Natural killer cell (primary cell): ENCODE results near the gene MRPL47. TPM values are rescaled to one million over a fixed set of nuclear protein-coding genes. Genes with fewer than 3 reads are reported as not detected.
"Not testable (repeated sequence)": the region's sequence is repeated elsewhere in the genome, so short reads cannot be mapped to it uniquely, and the experiment has no call there.

ENCODE experiments used
- ATAC-seq, 3 donors: fragments of 150-1000 bp in 2 of 3; fragments of 200-7000 bp in 1 of 3; cut with Tn5 transposase; 1 replicate in 1 of 3; 2 replicates in 2 of 3; pipeline ENCODE4 v1.10.0; 2021; ENCODE audit warnings: mild to moderate bottlenecking in 2 of 3, moderate library complexity in 2 of 3
- DNase-seq, 2 donors: peaks; one replicate each; pipeline versions ENCODE4 v3.0.0 to v3.0.0-alpha.2; 2013 to 2021; ENCODE audit warnings: mixed read lengths in 1 of 2
- H3K27ac ChIP-seq: one replicate; pipeline ENCODE4 v1.5.1; 2013; ENCODE audit warnings: mild to moderate bottlenecking, low read length
- H3K27me3 ChIP-seq: one replicate; pipeline ENCODE4 v1.6.1; 2013; ENCODE audit warnings: low read length; ENCODE audit not compliant: control insufficient read depth, insufficient read depth
- H3K36me3 ChIP-seq: one replicate; pipeline ENCODE4 v1.6.1; 2013; ENCODE audit warnings: low read length; ENCODE audit not compliant: control insufficient read depth, insufficient read depth
- H3K4me1 ChIP-seq: one replicate; pipeline ENCODE4 v1.6.1; 2013; ENCODE audit warnings: low read length; ENCODE audit not compliant: control insufficient read depth, insufficient read depth
- H3K4me3 ChIP-seq: one replicate; pipeline ENCODE4 v1.5.1; 2013; ENCODE audit warnings: low read length
- H3K9me3 ChIP-seq: one replicate; pipeline ENCODE4 v1.6.1; 2013; ENCODE audit warnings: low read length; ENCODE audit not compliant: control insufficient read depth, insufficient read depth
- H3K27ac Mint-ChIP-seq, 2 donors: one replicate each; pipeline ENCODE4 v1.8.0; 2022; ENCODE audit warnings: mild to moderate bottlenecking in 2 of 2, mixed read lengths in 2 of 2, moderate library complexity in 1 of 2
- H3K27me3 Mint-ChIP-seq, 2 donors: one replicate each; pipeline ENCODE4 v1.8.0; 2022; ENCODE audit warnings: low read depth in 2 of 2, mixed read lengths in 2 of 2
- H3K36me3 Mint-ChIP-seq: one replicate; pipeline ENCODE4 v1.8.0; 2022; ENCODE audit warnings: mixed read lengths
- H3K4me1 Mint-ChIP-seq, 2 donors: one replicate each; pipeline ENCODE4 v1.8.0; 2022; ENCODE audit warnings: mixed read lengths in 2 of 2
- H3K4me3 Mint-ChIP-seq: one replicate; pipeline ENCODE4 v1.8.0; 2022; ENCODE audit warnings: mild to moderate bottlenecking, moderate library complexity, mixed read lengths
- H3K9me3 Mint-ChIP-seq, 2 donors: one replicate each; pipeline ENCODE4 v1.8.0; 2022; ENCODE audit warnings: mixed read lengths in 2 of 2
- WGBS: methylation state at CpG from one replicate; pipeline ENCODE4 v1.1.7; 2013; ENCODE audit warnings: missing lambda C conversion rate; ENCODE audit not compliant: insufficient coverage; 5-methylcytosine and 5-hydroxymethylcytosine counted together
- intact Hi-C: fragments of 100-400 bp; cut with micrococcal nuclease; formaldehyde crosslinking; loops from one replicate; pipeline ENCODE4 v1.14.2; 2022
- total RNA-seq, 4 donors: library from RNA; stranded (reverse); fragments of 120-200 nt in 1 of 4; gene quantifications; one replicate each; pipeline versions ENCODE4 v1.2.3 to v1.2.4, GENCODE V29; 2013 to 2022
- TF ChIP-seq, protein P1 (sequence below): fragments of 200-600 bp; IDR thresholded peaks from one replicate; pipeline ENCODE4 v1.8.0; 2022; ENCODE audit warnings: antibody characterized with exemption

Gene MRPL47
- total RNA-seq, 3 donors from 2014 or later (not counting 1 experiment from before 2014, with no cell fraction given): 23.2 to 30.8 (median 25.5) TPM

DNA sequence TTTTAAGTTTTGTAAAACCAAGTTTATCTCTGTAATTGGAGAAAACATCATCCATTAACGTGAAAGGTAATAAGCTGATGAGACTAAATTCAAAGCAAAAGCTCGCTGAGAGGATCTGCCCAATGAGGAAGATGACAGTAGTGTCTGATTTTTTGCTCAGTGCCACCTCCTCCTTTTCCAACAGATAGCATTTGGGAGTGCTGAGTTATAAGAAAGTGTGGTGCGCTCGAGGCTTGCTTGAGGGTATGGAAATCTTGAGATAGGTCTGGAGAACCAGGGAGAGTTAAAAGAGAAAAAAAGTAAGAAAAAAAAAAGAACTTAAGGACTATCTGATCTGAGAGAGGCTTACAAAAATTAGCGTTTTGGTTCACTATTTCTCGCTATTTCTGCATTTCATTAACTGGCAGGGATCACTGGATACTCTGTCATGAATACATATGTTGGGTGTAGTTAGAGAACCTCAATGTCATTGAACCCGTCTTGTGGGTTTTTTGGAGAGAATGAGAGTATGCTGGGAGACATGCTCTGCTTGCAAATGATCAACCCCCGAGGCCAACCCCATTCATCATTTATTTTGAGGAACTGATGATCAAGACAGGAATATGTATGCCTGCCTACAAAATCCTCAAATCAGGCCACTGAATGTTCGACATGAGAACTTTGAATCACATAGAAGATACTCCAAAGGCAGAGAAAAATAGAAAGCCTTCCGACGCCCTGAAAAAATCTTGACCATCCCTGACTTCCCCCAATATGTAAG, 47.4 kb upstream of the MRPL47 start:
- peak overlapping the region in 1 of 2 donors; percentile 17 for H3K27ac Mint-ChIP-seq
- intact Hi-C loops: no loop called here
- H3K4me1 ChIP-seq: peaks cover 16% of the 10 kb centered on the region
- H3K9me3 ChIP-seq: no peaks in the 10 kb centered on the region
- H3K4me3 Mint-ChIP-seq: peak overlapping the region; percentile 86
- H3K36me3 ChIP-seq: no peaks in the 10 kb centered on the region
- no peak overlapping the region for H3K27ac ChIP-seq
- DNase-seq: no peak
- ATAC-seq: no peak
- peaks cover 17 to 28% of the 10 kb centered on the region in 2 donors for H3K4me1 Mint-ChIP-seq
- H3K4me3 ChIP-seq: no peak overlapping the region
- TF ChIP-seq, protein P1, sequence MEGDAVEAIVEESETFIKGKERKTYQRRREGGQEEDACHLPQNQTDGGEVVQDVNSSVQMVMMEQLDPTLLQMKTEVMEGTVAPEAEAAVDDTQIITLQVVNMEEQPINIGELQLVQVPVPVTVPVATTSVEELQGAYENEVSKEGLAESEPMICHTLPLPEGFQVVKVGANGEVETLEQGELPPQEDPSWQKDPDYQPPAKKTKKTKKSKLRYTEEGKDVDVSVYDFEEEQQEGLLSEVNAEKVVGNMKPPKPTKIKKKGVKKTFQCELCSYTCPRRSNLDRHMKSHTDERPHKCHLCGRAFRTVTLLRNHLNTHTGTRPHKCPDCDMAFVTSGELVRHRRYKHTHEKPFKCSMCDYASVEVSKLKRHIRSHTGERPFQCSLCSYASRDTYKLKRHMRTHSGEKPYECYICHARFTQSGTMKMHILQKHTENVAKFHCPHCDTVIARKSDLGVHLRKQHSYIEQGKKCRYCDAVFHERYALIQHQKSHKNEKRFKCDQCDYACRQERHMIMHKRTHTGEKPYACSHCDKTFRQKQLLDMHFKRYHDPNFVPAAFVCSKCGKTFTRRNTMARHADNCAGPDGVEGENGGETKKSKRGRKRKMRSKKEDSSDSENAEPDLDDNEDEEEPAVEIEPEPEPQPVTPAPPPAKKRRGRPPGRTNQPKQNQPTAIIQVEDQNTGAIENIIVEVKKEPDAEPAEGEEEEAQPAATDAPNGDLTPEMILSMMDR: no peak
- no peaks in the 10 kb centered on the region for H3K27me3 ChIP-seq
- H3K36me3 Mint-ChIP-seq: no peaks in the 10 kb centered on the region
- 50% methylated on average over 10 of the region's 11 CpGs for WGBS
- peaks cover 0 to 11% of the 10 kb centered on the region in 2 donors for H3K27me3 Mint-ChIP-seq
- H3K9me3 Mint-ChIP-seq: no peaks in the 10 kb centered on the region

DNA sequence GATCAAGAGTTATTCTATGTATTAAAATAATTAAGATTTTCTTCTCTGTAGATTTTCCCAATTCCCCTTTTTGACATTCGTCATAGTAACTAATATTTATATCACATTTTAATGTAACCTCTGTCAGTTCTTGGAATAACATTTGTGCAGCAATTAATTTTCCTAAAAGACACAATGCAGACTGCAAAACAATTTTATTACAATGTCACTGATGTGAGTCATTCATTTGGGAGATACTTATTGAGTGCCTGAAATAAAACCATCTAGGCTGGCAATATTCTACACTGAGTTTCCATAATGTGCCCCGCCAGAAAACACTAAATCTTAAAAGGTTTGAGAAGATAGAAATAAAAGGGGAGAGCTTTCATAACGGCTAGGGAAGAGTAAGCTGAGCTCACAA, 41.7 kb upstream of the MRPL47 start:
- Histone ChIP-seq H3K27ac (no peak overlapping the region), H3K4me3 (no peak overlapping the region), H3K9me3 (no peaks in the 10 kb centered on the region), H3K27me3 (no peaks in the 10 kb centered on the region), H3K36me3 (no peaks in the 10 kb centered on the region), H3K4me1 (no peaks in the 10 kb centered on the region)
- Mint-ChIP-seq H3K4me3 (no peak overlapping the region), H3K27ac (no peak overlapping the region), H3K36me3 (no peaks in the 10 kb centered on the region), H3K9me3 (no peaks in the 10 kb centered on the region), H3K27me3 (peaks cover 0 to 3% of the 10 kb centered on the region in 2 donors), H3K4me1 (no peaks in the 10 kb centered on the region)
- 87% methylated on average over 3 of the region's 3 CpGs for WGBS
- intact Hi-C loops: no loop called here
- TF ChIP-seq, protein P1: no peak
- ATAC-seq: no peak
- no peak for DNase-seq

DNA sequence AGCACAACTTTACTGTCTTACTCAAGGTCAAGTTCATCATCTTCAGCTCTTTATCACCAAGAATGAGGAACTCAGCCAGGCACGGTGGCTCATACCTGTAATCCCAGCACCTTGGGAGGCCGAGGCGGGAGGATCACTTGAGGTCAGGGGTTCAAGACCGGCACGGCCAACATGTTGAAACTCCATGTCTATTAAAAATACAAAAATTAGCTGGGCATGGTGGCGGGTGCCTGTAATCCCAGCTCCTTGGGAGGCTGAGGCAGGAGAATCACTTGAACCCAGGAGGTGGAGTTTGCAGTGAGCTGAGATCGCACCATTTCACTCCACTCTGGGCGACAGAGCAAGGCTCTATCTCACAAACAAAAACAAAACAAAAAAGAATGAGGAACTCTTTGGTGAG, 39.4 kb upstream of the MRPL47 start:
- H3K9me3 Mint-ChIP-seq, H3K4me3 ChIP-seq, ATAC-seq, H3K27me3 ChIP-seq, intact Hi-C loops, H3K36me3 Mint-ChIP-seq, H3K4me1 ChIP-seq, H3K9me3 ChIP-seq, DNase-seq, H3K27ac ChIP-seq, H3K36me3 ChIP-seq, H3K4me3 Mint-ChIP-seq, H3K4me1 Mint-ChIP-seq, H3K27ac Mint-ChIP-seq, H3K27me3 Mint-ChIP-seq: not testable (repeated sequence)
- WGBS: 95% methylated on average over 6 of the region's 8 CpGs

DNA sequence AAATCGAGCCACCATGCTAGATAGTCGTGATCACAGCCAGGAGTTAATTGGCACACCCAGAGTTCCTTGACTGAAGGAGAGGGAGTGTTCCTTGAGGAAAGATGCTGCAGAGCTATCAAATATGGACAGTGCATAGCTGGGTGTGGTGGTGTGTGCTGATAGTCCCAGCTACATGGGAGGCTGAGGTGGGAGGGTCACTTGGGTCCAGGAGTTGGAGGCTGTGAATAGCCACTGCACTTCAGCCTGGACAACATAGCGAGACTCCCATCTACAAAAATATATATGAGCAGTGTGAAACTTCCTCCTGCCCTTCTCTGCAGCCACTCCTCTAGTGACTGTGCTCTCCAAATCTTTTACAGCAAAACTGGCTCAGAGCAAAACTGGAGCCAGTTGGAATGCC, 38.4 kb upstream of the MRPL47 start:
- H3K9me3 ChIP-seq: no peaks in the 10 kb centered on the region
- Mint-ChIP-seq H3K36me3 (no peaks in the 10 kb centered on the region), H3K9me3 (no peaks in the 10 kb centered on the region), H3K27me3 (no peaks in the 10 kb centered on the region), H3K4me1 (no peaks in the 10 kb centered on the region), H3K4me3 (no peak overlapping the region), H3K27ac (no peak overlapping the region)
- H3K27ac ChIP-seq: no peak overlapping the region
- WGBS: 97% methylated on average over 3 of the region's 3 CpGs
- DNase-seq (no peak), ATAC-seq (no peak)
- intact Hi-C loops: no loop called here
- H3K4me1 ChIP-seq: no peaks in the 10 kb centered on the region
- TF ChIP-seq, protein P1: no peak
- no peaks in the 10 kb centered on the region for H3K27me3 ChIP-seq
- no peaks in the 10 kb centered on the region for H3K36me3 ChIP-seq
- H3K4me3 ChIP-seq: no peak overlapping the region
